Testis (tissue), 3 donors: ENCODE data around the gene TWIST2. TPM values are rescaled to one million over a fixed set of nuclear protein-coding genes. Genes with fewer than 3 reads are reported as not detected.

Source experiments
- DNase-seq: peaks from one replicate; pipeline ENCODE4 v3.0.0-alpha.2; 2019
- H3K27ac ChIP-seq, 2 donors: fragments of 200-600 bp; sonication (generic); one replicate each; pipeline ENCODE4 v1.5.1; 2019
- H3K27me3 ChIP-seq: fragments of 200-600 bp; sonication (generic); one replicate; pipeline ENCODE4 v1.5.1; 2019
- H3K36me3 ChIP-seq: fragments of 200-600 bp; sonication (generic); one replicate; pipeline ENCODE4 v1.5.1; 2017; ENCODE audit warnings: low read depth; ENCODE audit errors: missing control alignments
- H3K4me1 ChIP-seq: fragments of 200-600 bp; sonication (generic); one replicate; pipeline ENCODE4 v1.5.1; 2019
- H3K4me3 ChIP-seq, 2 donors: fragments of 200-600 bp; sonication (generic); one replicate each; pipeline ENCODE4 v1.5.1; 2017 to 2019
- H3K9me3 ChIP-seq: fragments of 200-600 bp; sonication (generic); one replicate; pipeline ENCODE4 v1.5.1; 2017
- CTCF ChIP-seq, 3 experiments: fragments of 450-650 bp in 2 of 3; fragments of 200-600 bp in 1 of 3; sonication (generic) in 1 of 3; IDR thresholded peaks; one replicate each; pipeline ENCODE4 v1.5.1; 2016 to 2019; ENCODE audit warnings: antibody characterized with exemption in 3 of 3, mild to moderate bottlenecking in 2 of 3, moderate library complexity in 1 of 3
- POLR2A ChIP-seq: fragments of 450-650 bp; IDR thresholded peaks from one replicate; pipeline ENCODE4 v1.6.1; 2017; ENCODE audit warnings: antibody characterized with exemption, mild to moderate bottlenecking, moderate library complexity
- WGBS, 2 donors: methylation state at CpG; one replicate each; pipeline ENCODE4 v1.1.5; 2018; 5-methylcytosine and 5-hydroxymethylcytosine counted together
- intact Hi-C: fragments of 100-400 bp; cut with DNase I; formaldehyde crosslinking; loops from one replicate; pipeline ENCODE4 v1.15.1; 2023; ENCODE audit warnings: low total_unique reads
- polyA plus RNA-seq: library from polyadenylated mRNA; stranded (reverse); fragments of 350-450 nt; fragmentation: Illumina TruSeq; extraction: RNeasy Lipid Tissue Mini Kit (QIAGEN cat#74804); gene quantifications from one replicate; pipeline ENCODE4 v1.2.3, GENCODE V29; 2014; ENCODE audit warnings: low read depth, low replicate concordance; ENCODE audit not compliant: insufficient read depth
- total RNA-seq, 2 donors: library from RNA; depleted of rRNA; stranded (reverse); fragments of >200 nt; gene quantifications; one replicate each; pipeline ENCODE4 v1.2.3, GENCODE V29; 2016

The TWIST2 gene
- total and polyA plus RNA-seq, 3 donors from 2014 or later, result 5.0 to 11.3 (median 10.3) TPM

GRCh38 chr2:238887616-238888015, 39.7 kb downstream of the TWIST2 start:
- Histone ChIP-seq H3K27me3 (no peaks in the 10 kb centered on the region), H3K4me3 (no peak overlapping the region), H3K36me3 (no peaks in the 10 kb centered on the region), H3K4me1 (peaks cover 2% of the 10 kb centered on the region), H3K27ac (no peak overlapping the region), H3K9me3 (no peaks in the 10 kb centered on the region)
- 85 to 90% methylated on average over 10 of the region's 10 CpGs for WGBS, 2 donors
- intact Hi-C loops, result no loop called here
- no peak for TF ChIP-seq CTCF (IDR thresholded peaks at IDR 0.05)
- TF ChIP-seq POLR2A, result no peak
- DNase-seq, result no peak

- TF ChIP-seq CTCF (IDR thresholded peaks at IDR 0.05), result no peak
- no peak for TF ChIP-seq POLR2A
- no peak for DNase-seq
- H3K4me1 ChIP-seq, result peaks cover 9% of the 10 kb centered on the region
- intact Hi-C loops, result no loop called here
- H3K36me3 ChIP-seq, result no peaks in the 10 kb centered on the region
- H3K27me3 ChIP-seq, result no peaks in the 10 kb centered on the region
- H3K27ac ChIP-seq, result no peak overlapping the region
- H3K9me3 ChIP-seq, result no peaks in the 10 kb centered on the region
- 90 to 94% methylated on average over 2 of the region's 2 CpGs for WGBS, 2 donors
- no peak overlapping the region for H3K4me3 ChIP-seq
These were observed 40.9 kb downstream of the TWIST2 start for GRCh38 chr2:238888781-238889180.

DNA sequence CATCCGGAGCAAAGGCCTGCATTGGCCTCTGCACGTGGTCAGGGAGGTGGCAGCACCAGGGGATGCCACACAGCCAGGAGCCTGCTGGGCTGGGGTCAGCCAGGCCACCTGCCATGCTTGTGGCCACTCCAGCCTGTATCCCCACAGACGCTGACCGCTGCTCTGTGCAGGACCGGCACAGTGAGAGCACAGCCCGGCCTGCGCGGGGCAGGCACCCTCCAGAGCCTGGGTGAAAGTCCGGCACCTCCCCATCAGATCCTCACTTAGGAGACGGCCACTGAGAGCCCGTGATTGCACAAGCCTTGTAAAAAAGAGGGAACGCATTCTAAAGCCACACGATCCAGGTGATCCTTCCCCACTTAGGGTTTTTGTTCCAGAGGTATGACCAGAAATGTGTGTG, 42.2 kb downstream of the TWIST2 start:
- Histone ChIP-seq H3K9me3 (no peaks in the 10 kb centered on the region), H3K27ac (no peak overlapping the region), H3K4me1 (peaks cover 9% of the 10 kb centered on the region), H3K36me3 (no peaks in the 10 kb centered on the region), H3K27me3 (no peaks in the 10 kb centered on the region), H3K4me3 (no peak overlapping the region)
- intact Hi-C loops, result no loop called here
- TF ChIP-seq POLR2A, result no peak
- no peak for TF ChIP-seq CTCF (IDR thresholded peaks at IDR 0.05)
- 90 to 97% methylated on average over 11 to 13 of the region's 13 CpGs for WGBS, 2 donors
- DNase-seq, result no peak

DNA sequence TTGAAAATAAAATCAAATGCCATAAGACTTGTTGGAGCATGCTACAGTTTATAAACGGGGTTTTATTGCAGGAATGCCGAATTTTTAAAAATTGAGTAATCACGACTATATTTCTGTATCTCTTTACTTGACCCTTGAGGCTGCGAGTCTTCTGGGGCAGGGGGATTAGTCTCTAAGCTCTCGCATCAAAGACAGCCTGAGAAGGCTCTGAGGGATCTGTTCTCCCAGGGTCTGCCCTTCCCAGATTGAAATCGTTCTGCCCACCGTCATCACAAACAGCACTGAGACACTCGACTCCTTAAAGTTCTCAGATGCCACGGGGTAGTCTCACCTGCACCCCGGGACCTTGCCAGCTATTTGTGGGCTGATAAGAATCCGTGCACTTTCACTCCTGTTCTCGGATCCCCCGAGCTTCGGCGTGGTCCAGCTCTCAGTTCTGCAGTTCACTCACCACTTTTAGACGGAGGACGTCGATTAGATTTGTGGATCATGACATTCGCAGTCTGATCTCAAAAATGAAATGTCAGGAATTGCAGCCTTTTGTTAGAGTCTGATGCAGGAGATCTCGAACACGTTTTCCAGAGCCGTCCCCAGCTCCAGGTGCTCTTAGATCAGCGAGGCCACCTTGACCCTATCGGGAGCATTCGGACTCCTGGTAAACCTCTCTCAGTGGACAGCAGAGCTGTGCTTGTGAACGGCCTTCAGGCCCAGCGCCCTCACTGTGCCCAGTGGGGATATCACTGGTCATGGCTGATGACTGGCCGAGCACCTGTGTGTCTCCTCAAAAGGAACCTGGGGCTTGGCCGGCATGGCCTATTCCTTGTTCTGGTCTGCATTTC, 43.0 kb downstream of the TWIST2 start:
- 83 to 90% methylated on average over 21 to 29 of the region's 29 CpGs for WGBS, 2 donors
- intact Hi-C loops, result no loop called here

More for the DNA sequence above, 43.0 kb downstream of the TWIST2 start:
- no peak for TF ChIP-seq POLR2A
- TF ChIP-seq CTCF (IDR thresholded peaks at IDR 0.05), result no peak
- Histone ChIP-seq H3K36me3 (no peaks in the 10 kb centered on the region), H3K4me1 (peaks cover 12% of the 10 kb centered on the region), H3K9me3 (no peaks in the 10 kb centered on the region), H3K4me3 (no peak overlapping the region), H3K27ac (no peak overlapping the region), H3K27me3 (no peaks in the 10 kb centered on the region)
- DNase-seq, result no peak
